ENCODE results near the gene POLR2E.

- TF ChIP-seq SMARCE1 (IDR thresholded peaks at IDR 0.05) = no peak
- TF ChIP-seq TOE1 (IDR thresholded peaks at IDR 0.05; ENCODE audit: borderline replicate concordance) = no peak
- TF ChIP-seq TOE1 (CRISPR knock-in tag; IDR thresholded peaks at IDR 0.05; ENCODE audit: borderline replicate concordance, low read depth) = no peak
- TF ChIP-seq POLR2A (conservative IDR thresholded peaks at IDR 0.05) = no peak
- no peak for TF ChIP-seq KAT7 (CRISPR knock-in tag; IDR thresholded peaks at IDR 0.05; ENCODE audit: borderline replicate concordance)
- TF ChIP-seq SMC3 (conservative IDR thresholded peaks at IDR 0.05; ENCODE audit: insufficient read depth, low read depth, low read length) = no peak
- TF ChIP-seq FOSL1 (tag; conservative IDR thresholded peaks at IDR 0.05) = no peak
- no peak for TF ChIP-seq CHCHD3 (CRISPR knock-in tag; IDR thresholded peaks at IDR 0.05)
- TF ChIP-seq NFE2 (IDR thresholded peaks at IDR 0.05; ENCODE audit: low read depth) = no peak
- no peak for TF ChIP-seq KLF6 (CRISPR knock-in tag; IDR thresholded peaks at IDR 0.05; ENCODE audit: borderline replicate concordance)
- no peak for TF ChIP-seq ADNP (tag; IDR thresholded peaks at IDR 0.05)
- TF ChIP-seq, protein P1, sequence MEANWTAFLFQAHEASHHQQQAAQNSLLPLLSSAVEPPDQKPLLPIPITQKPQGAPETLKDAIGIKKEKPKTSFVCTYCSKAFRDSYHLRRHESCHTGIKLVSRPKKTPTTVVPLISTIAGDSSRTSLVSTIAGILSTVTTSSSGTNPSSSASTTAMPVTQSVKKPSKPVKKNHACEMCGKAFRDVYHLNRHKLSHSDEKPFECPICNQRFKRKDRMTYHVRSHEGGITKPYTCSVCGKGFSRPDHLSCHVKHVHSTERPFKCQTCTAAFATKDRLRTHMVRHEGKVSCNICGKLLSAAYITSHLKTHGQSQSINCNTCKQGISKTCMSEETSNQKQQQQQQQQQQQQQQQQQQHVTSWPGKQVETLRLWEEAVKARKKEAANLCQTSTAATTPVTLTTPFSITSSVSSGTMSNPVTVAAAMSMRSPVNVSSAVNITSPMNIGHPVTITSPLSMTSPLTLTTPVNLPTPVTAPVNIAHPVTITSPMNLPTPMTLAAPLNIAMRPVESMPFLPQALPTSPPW (CRISPR knock-in tag; IDR thresholded peaks at IDR 0.05) = no peak
- TF ChIP-seq ESRRA (IDR thresholded peaks at IDR 0.05; ENCODE audit: borderline replicate concordance, low read depth) = no peak
- no peak for TF ChIP-seq POLR3A (IDR thresholded peaks at IDR 0.05; ENCODE audit: borderline replicate concordance, extremely low read depth, insufficient read depth, insufficient read length)
- TF ChIP-seq, protein P2, sequence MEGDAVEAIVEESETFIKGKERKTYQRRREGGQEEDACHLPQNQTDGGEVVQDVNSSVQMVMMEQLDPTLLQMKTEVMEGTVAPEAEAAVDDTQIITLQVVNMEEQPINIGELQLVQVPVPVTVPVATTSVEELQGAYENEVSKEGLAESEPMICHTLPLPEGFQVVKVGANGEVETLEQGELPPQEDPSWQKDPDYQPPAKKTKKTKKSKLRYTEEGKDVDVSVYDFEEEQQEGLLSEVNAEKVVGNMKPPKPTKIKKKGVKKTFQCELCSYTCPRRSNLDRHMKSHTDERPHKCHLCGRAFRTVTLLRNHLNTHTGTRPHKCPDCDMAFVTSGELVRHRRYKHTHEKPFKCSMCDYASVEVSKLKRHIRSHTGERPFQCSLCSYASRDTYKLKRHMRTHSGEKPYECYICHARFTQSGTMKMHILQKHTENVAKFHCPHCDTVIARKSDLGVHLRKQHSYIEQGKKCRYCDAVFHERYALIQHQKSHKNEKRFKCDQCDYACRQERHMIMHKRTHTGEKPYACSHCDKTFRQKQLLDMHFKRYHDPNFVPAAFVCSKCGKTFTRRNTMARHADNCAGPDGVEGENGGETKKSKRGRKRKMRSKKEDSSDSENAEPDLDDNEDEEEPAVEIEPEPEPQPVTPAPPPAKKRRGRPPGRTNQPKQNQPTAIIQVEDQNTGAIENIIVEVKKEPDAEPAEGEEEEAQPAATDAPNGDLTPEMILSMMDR (IDR thresholded peaks at IDR 0.05 in 2 of 3, conservative IDR thresholded peaks at IDR 0.05 in 1 of 3; ENCODE audit: insufficient read depth in 2 of 3, low read depth in 1 of 3, low read length in 3 of 3) = no peak
These were observed 48.1 kb downstream of the POLR2E start for GRCh38 chr19:1046836-1047695.

Data from K562 (cell line).